Measurements from ENCODE around the gene WNK2.

Gene WNK2

DNA sequence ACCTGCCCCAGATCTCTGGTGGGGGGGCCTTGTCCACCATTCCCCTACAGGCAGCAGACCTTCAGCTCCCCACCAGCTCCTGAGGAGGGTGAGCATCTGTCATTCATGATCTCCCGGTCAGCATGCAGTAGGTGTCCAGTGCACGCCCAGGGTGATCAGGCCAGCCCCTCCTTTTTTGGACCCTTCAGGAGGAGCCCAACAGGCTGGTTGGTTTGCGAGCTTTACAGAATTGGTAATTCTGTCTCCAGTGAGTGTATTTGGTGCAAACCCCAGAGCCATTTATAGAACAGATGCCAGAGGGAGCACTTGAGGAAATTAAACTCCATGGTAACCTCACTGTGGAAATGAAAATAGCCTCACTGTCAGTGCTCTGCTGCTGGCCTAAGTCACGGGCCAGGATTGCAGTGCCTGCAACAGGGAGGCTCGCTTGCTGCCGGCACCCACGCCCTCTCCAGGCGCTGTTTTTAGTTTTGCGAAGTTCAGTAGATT lies 23.4 kb downstream of the WNK2 start:
- Histone ChIP-seq H3K27ac (ENCODE audit: low read depth, low read length) (no peak overlapping the region), H3K36me3 (ENCODE audit: control insufficient read depth, low read length) (no peaks in the 10 kb centered on the region), H3K9me3 (ENCODE audit: control insufficient read depth, insufficient read depth, low read length) (no peaks in the 10 kb centered on the region; the same call in 1 of the 2 replicates), H3K27me3 (ENCODE audit: control insufficient read depth, low read length) (no peaks in the 10 kb centered on the region), H3K4me2 (ENCODE audit: low read length) (no peak overlapping the region), H4K20me1 (ENCODE audit: control insufficient read depth, insufficient read depth, low read depth, low read length) (no peaks in the 10 kb centered on the region), H3K4me3 (ENCODE audit: low read length) (no peak overlapping the region), H3F3A (ENCODE audit: control insufficient read depth, insufficient read depth) (peaks cover 4% of the 10 kb centered on the region; the same call in 1 of the 2 replicates), H3K9me2 (replicated peaks; ENCODE audit: control insufficient read depth, low read length) (no peaks in the 10 kb centered on the region), H3K79me2 (ENCODE audit: control insufficient read depth, low read length) (no peaks in the 10 kb centered on the region), H3K4me1 (ENCODE audit: control insufficient read depth, low read length) (peaks cover 5% of the 10 kb centered on the region)
- no peak for TF ChIP-seq EZH2phosphoT487 (IDR thresholded peaks at IDR 0.05; ENCODE audit: borderline replicate concordance, low read length)
- TF ChIP-seq CTCF (IDR thresholded peaks at IDR 0.05; ENCODE audit: low read depth, low read length, poor library complexity, severe bottlenecking): no peak

GRCh38 chr9:93207860-93208734 lies 24.2 kb downstream of the WNK2 start:
- Histone ChIP-seq H3K36me3 (ENCODE audit: control insufficient read depth, low read length) (no peaks in the 10 kb centered on the region), H3K4me3 (ENCODE audit: low read length) (no peak overlapping the region), H3K9me3 (ENCODE audit: control insufficient read depth, insufficient read depth, low read length) (no peaks in the 10 kb centered on the region; the same call in 1 of the 2 replicates), H3K4me1 (ENCODE audit: control insufficient read depth, low read length) (peaks cover 5% of the 10 kb centered on the region), H3K27ac (ENCODE audit: low read depth, low read length) (no peak overlapping the region), H4K20me1 (ENCODE audit: control insufficient read depth, insufficient read depth, low read depth, low read length) (no peaks in the 10 kb centered on the region), H3K4me2 (ENCODE audit: low read length) (no peak overlapping the region), H3F3A (ENCODE audit: control insufficient read depth, insufficient read depth) (peaks cover 4% of the 10 kb centered on the region; the same call in 1 of the 2 replicates), H3K9me2 (replicated peaks; ENCODE audit: control insufficient read depth, low read length) (no peaks in the 10 kb centered on the region), H3K79me2 (ENCODE audit: control insufficient read depth, low read length) (no peaks in the 10 kb centered on the region), H3K27me3 (ENCODE audit: control insufficient read depth, low read length) (no peaks in the 10 kb centered on the region)
- no peak for TF ChIP-seq EZH2phosphoT487 (IDR thresholded peaks at IDR 0.05; ENCODE audit: borderline replicate concordance, low read length)
- no peak for TF ChIP-seq CTCF (IDR thresholded peaks at IDR 0.05; ENCODE audit: low read depth, low read length, poor library complexity, severe bottlenecking)

GRCh38 chr9:93209097-93209496 lies 25.2 kb downstream of the WNK2 start:
- Histone ChIP-seq H3K27ac (ENCODE audit: low read depth, low read length) (no peak overlapping the region), H3F3A (ENCODE audit: control insufficient read depth, insufficient read depth) (peaks cover 4% of the 10 kb centered on the region; the same call in 1 of the 2 replicates), H3K4me2 (ENCODE audit: low read length) (no peak overlapping the region), H3K9me2 (replicated peaks; ENCODE audit: control insufficient read depth, low read length) (no peaks in the 10 kb centered on the region), H3K79me2 (ENCODE audit: control insufficient read depth, low read length) (no peaks in the 10 kb centered on the region), H3K4me3 (ENCODE audit: low read length) (no peak overlapping the region), H3K4me1 (ENCODE audit: control insufficient read depth, low read length) (peaks cover 5% of the 10 kb centered on the region), H3K27me3 (ENCODE audit: control insufficient read depth, low read length) (no peaks in the 10 kb centered on the region), H4K20me1 (ENCODE audit: control insufficient read depth, insufficient read depth, low read depth, low read length) (no peaks in the 10 kb centered on the region), H3K36me3 (ENCODE audit: control insufficient read depth, low read length) (no peaks in the 10 kb centered on the region), H3K9me3 (ENCODE audit: control insufficient read depth, insufficient read depth, low read length) (no peaks in the 10 kb centered on the region; the same call in 1 of the 2 replicates)
- TF ChIP-seq EZH2phosphoT487 (IDR thresholded peaks at IDR 0.05; ENCODE audit: borderline replicate concordance, low read length) (no peak), CTCF (IDR thresholded peaks at IDR 0.05; ENCODE audit: low read depth, low read length, poor library complexity, severe bottlenecking) (no peak)

Measured in DOHH2 (cell line).